ENCODE measurements around the gene CACNA1G. TPM values are rescaled to one million over a fixed set of nuclear protein-coding genes. Genes with fewer than 3 reads are reported as not detected.

CACNA1G gene
- not detected in 2 replicates for total RNA-seq (2022)
- Bru-seq, nascent RNA, result percentile 5 among the genes with signal in this experiment
- percentile 8 among the genes with signal in this experiment for BruChase-seq, experiment 1, labeled RNA remaining after a 6-hour chase
- BruChase-seq, experiment 2, labeled RNA remaining after a 2-hour chase, result percentile 7 among the genes with signal in this experiment
- long read RNA-seq, result 0 reads

DNA sequence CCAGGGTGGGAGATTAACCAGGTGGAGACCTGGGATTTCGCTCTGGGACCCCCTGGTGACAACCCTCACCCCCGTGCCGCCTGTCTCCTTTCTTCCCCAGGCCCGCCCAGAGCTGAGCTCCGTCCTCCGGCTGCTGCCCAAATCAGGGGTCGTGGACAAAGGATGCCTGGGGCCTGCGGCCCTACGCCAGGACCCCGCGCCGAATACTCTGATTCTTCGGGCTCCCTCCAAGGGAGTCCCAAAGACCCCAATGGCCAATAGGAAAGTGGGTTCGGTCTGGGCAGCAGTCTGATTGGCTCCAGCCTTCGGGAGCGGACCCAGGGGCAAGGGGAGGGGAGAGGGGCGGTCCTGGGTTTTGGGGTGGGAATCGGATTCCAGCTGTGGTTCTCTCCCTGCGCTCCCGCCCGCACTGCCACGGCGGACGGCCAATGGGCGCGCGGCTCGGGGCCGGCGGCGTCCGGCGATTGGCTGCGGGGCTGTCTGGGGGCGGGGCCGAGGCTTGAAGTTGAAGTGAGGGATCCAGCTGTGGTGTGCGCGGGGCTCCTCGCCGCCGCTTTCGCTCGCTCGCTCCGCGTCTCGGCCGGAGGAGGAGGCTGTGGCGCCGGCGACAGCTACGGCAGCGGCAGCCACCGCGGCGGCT lies at the start of gene CACNA1G:
CACNA1G (plus strand) TSS at position 531 of the 640 bp plus-strand sequence. CDS start 745 bp downstream, outside the sequence.
- DNase-seq (ENCODE audit: unreplicated experiment), result peak; percentile 75
- H3K27ac Mint-ChIP-seq (ENCODE audit: low read depth, unreplicated experiment), result no peak within 1 kb of the TSS
- H3K4me1 Mint-ChIP-seq (ENCODE audit: insufficient read depth, unreplicated experiment), result no peaks in the 10 kb centered on the region
- ChIA-PET CTCF (interaction anchor here (0.5 to 1.4 kb wide), 7 partner anchors 10 to 278 kb away, joined by 3 to 5 read pairs (median 4); partner anchors contain the start of gene SPATA20), POLR2A (interaction anchor here (0.5 to 1.1 kb wide), 3 partner anchors 17 to 77 kb away, joined by 3 to 4 read pairs (median 4); no protein-coding TSS in a partner anchor)
- H3K9me3 Mint-ChIP-seq (ENCODE audit: unreplicated experiment), result no peaks in the 10 kb centered on the region
- no peaks in the 10 kb centered on the region for H3K36me3 Mint-ChIP-seq (ENCODE audit: insufficient read depth, unreplicated experiment)
- BruUV-seq (replicated peaks), result no TSS peak
- TF ChIP-seq, protein P1, sequence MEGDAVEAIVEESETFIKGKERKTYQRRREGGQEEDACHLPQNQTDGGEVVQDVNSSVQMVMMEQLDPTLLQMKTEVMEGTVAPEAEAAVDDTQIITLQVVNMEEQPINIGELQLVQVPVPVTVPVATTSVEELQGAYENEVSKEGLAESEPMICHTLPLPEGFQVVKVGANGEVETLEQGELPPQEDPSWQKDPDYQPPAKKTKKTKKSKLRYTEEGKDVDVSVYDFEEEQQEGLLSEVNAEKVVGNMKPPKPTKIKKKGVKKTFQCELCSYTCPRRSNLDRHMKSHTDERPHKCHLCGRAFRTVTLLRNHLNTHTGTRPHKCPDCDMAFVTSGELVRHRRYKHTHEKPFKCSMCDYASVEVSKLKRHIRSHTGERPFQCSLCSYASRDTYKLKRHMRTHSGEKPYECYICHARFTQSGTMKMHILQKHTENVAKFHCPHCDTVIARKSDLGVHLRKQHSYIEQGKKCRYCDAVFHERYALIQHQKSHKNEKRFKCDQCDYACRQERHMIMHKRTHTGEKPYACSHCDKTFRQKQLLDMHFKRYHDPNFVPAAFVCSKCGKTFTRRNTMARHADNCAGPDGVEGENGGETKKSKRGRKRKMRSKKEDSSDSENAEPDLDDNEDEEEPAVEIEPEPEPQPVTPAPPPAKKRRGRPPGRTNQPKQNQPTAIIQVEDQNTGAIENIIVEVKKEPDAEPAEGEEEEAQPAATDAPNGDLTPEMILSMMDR (IDR thresholded peaks at IDR 0.05; ENCODE audit: unreplicated experiment), result no peak
- intact Hi-C loops (cut with micrococcal nuclease), result no loop called here
- H3K27me3 Mint-ChIP-seq (ENCODE audit: insufficient read depth, unreplicated experiment), result peaks cover 37% of the 10 kb centered on the region
- peak within 1 kb of the TSS; percentile 39 for H3K4me3 Mint-ChIP-seq (ENCODE audit: unreplicated experiment)

DNA sequence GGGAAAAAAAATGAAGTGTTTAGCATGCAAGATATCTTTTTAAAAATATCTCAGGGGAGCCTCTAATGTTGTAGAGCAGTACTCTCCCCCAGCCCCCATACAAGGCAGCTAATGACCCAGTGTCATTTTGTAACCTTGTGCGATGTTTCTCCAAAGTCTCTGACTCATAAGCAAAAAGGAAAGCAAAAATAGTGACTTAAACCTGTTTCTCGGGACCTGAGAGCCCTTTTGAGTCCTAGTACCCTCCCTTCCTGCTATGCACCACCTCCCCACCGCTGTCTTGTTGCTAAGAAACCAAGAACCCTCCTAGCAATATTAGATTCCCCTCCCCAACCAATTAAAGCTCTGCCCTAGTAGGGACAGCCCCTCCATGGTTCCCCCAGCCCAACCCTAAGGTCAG lies 49.5 kb upstream of the CACNA1G start:
- POLR2A ChIA-PET, result interaction anchor here (0.7 to 1.9 kb wide), 3 partner anchors 23 to 30 kb away, joined by 3 to 8 read pairs (median 3); no protein-coding TSS in a partner anchor
- intact Hi-C loops (cut with micrococcal nuclease), result no loop called here
- Mint-ChIP-seq H3K36me3 (ENCODE audit: insufficient read depth, unreplicated experiment) (no peaks in the 10 kb centered on the region), H3K9me3 (ENCODE audit: unreplicated experiment) (no peaks in the 10 kb centered on the region), H3K27me3 (ENCODE audit: insufficient read depth, unreplicated experiment) (no peaks in the 10 kb centered on the region), H3K4me3 (ENCODE audit: unreplicated experiment) (no peak overlapping the region), H3K4me1 (ENCODE audit: insufficient read depth, unreplicated experiment) (peaks cover 22% of the 10 kb centered on the region), H3K27ac (ENCODE audit: low read depth, unreplicated experiment) (no peak overlapping the region)
- BruUV-seq (replicated peaks), result no TSS peak
- CTCF ChIA-PET, result interaction anchor here (0.7 kb wide), 1 partner anchor 27 kb away, joined by 4 read pairs; no protein-coding TSS in a partner anchor
- TF ChIP-seq, protein P1 (IDR thresholded peaks at IDR 0.05; ENCODE audit: unreplicated experiment), result no peak
- no peak for DNase-seq (ENCODE audit: unreplicated experiment)

DNA sequence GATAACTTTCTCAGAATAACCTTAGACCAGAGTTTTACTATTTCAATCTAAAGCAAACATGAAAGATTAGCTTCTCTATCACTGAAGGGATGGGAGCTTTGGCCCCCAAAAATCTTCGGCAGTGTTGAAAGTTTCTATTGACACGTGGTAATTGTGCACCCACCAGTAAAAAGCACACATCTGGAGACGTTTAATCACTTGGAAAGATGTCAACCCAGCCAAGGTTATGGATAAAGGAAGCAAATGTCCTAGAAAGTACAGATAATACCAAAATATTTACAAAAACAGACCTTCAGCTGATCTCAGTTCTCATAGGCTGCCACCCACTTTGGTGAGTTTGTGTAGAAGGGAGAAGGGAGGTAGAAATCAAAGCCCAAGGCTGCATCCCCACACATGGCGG lies 47.0 kb upstream of the CACNA1G start:
- TF ChIP-seq, protein P1 (IDR thresholded peaks at IDR 0.05; ENCODE audit: unreplicated experiment), result no peak
- DNase-seq (ENCODE audit: unreplicated experiment), result no peak
- no peak overlapping the region for H3K27ac Mint-ChIP-seq (ENCODE audit: low read depth, unreplicated experiment)
- H3K27me3 Mint-ChIP-seq (ENCODE audit: insufficient read depth, unreplicated experiment), result no peaks in the 10 kb centered on the region
- H3K4me1 Mint-ChIP-seq (ENCODE audit: insufficient read depth, unreplicated experiment), result peaks cover 33% of the 10 kb centered on the region
- BruUV-seq (replicated peaks), result no TSS peak
- ChIA-PET CTCF (no interaction called here), POLR2A (interaction anchor here (0.6 kb wide), 1 partner anchor 118 kb away, joined by 3 read pairs; no protein-coding TSS in a partner anchor)
- H3K4me3 Mint-ChIP-seq (ENCODE audit: unreplicated experiment), result no peak overlapping the region
- no peaks in the 10 kb centered on the region for H3K36me3 Mint-ChIP-seq (ENCODE audit: insufficient read depth, unreplicated experiment)
- H3K9me3 Mint-ChIP-seq (ENCODE audit: unreplicated experiment), result no peaks in the 10 kb centered on the region
- intact Hi-C loops (cut with micrococcal nuclease), result no loop called here

DNA sequence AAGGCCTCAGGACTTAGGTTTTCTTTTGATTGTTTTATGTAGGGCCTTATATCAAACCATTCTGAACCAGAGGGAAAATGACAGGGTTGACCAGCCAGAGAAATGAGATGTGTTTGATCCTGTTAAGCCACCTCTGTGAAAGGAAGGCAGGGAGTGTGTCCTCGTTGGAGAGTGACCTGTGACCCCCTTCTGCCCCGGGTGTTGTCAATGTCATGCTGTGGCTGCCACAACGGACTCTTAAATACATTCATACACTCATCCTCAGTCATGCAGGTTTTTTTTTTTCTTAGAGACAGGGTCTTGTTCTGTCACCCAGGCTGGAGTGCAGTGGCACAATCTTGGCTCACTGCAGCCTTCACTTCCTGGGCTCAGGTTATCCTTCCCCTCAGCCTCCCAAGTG lies 46.1 kb upstream of the CACNA1G start:
- Mint-ChIP-seq H3K4me1 (ENCODE audit: insufficient read depth, unreplicated experiment) (peaks cover 41% of the 10 kb centered on the region), H3K4me3 (ENCODE audit: unreplicated experiment) (no peak overlapping the region), H3K27ac (ENCODE audit: low read depth, unreplicated experiment) (no peak overlapping the region), H3K9me3 (ENCODE audit: unreplicated experiment) (no peaks in the 10 kb centered on the region), H3K27me3 (ENCODE audit: insufficient read depth, unreplicated experiment) (no peaks in the 10 kb centered on the region), H3K36me3 (ENCODE audit: insufficient read depth, unreplicated experiment) (no peaks in the 10 kb centered on the region)
- DNase-seq (ENCODE audit: unreplicated experiment), result no peak
- TF ChIP-seq, protein P1 (IDR thresholded peaks at IDR 0.05; ENCODE audit: unreplicated experiment), result no peak
- intact Hi-C loops (cut with micrococcal nuclease), result no loop called here
- POLR2A ChIA-PET, result interaction anchor here (1.7 to 3.0 kb wide), 2 partner anchors 10 to 27 kb away, joined by 13 to 14 read pairs; no protein-coding TSS in a partner anchor
- BruUV-seq (replicated peaks), result no TSS peak
- CTCF ChIA-PET, result interaction anchor here (1.9 to 2.7 kb wide), 2 partner anchors 10 to 117 kb away, joined by 5 to 14 read pairs; partner anchors contain the start of gene LRRC59

Data from MCF 10A (cell line).